GM19397 (cell line): ENCODE measurements around the gene ARHGAP15.

ENCODE experiments used
- ATAC-seq: cut with Tn5 transposase; IDR thresholded peaks from one replicate; pipeline ENCODE4 v1.9.1; 2021; ENCODE audit warnings: mild to moderate bottlenecking, moderate library complexity; ENCODE audit not compliant: unreplicated experiment

The ARHGAP15 gene

DNA sequence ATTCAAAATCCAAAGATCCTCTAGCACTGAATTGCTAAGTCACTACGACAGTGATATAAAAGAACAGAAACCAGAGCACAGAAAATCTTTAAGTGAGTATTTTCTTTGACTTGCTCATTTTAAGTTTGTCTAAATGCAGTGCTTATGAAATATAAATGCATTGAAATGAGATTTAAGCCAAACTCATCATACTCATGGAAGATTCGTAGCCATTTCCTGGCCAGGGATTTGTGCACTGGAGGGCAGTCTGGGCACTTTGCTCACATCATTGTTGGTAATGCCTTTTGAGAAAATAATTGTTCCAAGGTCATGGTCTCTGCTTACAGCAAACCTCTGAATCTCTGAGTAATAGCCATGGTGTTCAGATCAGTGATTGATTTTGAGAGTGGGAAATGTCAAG lies 307.7 kb downstream of the ARHGAP15 start:
- ATAC-seq = no peak

DNA sequence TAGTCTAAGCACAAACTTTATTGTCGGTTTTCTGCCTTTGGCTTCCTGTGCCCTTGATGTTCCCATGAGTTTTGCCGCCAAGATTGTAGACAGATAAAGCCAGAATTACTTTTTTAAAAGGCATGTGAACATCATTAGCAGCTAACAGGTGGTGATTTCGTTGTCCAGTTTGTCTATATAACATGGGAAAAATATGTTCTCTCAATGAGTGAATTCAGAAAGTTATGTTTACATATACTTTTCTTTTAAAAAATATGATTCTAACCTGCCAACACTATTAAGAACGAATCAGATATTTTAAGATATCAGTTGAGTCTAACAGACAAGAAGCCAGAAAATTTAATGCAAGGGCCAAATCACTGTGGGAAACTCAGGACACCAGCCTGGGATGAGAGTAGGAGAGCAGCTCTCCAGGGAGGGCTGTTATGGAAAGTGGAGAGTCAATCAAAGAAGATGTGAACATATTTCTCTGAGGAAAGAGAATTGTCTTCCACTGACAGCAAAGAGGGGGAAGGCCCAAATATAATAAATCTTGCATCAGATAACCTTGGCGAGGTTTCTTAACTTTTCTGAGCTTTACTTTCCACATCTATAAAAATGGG lies 311.3 kb downstream of the ARHGAP15 start:
- ATAC-seq = no peak

DNA sequence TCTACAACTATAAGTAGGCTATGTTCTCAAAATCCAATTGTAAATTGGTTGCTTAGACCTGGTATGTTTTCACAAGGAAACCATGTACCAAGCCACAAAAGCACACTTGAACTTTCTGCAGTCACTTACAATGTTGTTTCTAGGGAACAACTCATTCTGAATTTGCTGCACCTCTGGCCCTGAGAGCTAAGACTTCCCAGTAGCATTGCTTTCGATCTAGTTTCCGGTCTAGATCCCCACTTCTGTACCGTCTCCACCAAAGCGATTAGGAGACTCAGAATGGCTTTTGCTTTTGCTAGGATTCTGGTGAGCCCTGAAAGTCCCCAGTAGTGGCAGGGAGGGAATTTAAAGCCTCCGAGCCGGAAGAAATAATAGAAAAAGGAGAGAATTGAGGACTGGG lies 313.0 kb downstream of the ARHGAP15 start:
- ATAC-seq = no peak

DNA sequence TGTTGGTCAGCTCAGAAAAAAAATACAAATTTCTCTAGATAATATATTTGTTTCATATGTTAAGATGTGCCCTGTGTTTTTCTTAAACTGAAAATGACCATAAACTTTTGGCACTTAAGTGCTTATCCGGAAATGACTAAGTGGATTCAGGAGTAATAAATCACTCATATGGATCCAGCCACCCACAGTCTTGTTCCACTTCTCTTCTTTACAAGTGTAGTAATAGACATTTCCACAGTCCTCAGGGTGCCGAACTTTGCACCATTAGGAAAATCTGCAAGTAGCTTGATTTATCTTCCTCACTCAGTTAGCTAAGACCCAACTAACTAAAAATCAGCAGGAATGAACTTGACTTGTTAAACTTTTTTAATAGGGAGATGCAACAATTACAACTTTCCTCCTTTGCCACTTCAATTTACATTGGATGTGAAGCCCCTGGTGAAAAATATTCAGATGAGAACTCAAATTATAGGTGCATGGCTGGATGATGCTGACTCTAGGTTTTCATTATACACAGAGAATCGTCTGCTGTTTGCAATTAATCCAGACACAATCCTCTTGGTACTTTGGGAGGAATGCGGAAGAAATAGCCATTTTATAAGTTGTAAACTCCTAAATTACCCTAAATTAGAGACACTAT lies 322.5 kb downstream of the ARHGAP15 start:
- ATAC-seq = peak; percentile 82

DNA sequence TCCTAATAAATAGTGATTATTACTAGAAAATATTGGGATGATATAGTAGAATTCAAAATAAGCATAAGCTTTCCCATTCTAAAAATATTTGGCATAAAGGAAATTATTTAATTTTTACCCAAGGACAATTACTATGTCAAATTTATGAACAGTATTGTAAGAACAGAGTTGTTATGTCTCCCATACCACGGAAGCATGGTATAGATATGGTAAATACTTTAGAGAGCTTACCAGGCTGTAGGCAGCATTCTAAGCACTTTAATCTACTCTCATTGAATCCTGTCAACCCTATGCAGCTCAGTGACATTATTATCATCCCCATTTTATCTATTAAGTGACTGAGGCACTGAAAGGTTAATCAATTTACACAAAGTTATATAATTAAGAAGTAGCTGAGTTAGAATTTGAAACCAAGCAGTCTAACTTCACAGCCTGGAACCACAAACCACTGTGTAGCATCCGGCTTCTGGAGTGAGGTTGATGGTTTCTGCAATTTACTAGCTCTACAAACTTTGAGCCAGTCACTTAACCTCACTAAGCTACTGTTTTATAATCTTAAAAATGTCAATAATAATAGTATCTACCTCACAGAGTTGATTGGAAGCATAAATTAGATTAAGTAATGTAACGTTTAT lies 323.7 kb downstream of the ARHGAP15 start:
- peak; percentile 78 for ATAC-seq

DNA sequence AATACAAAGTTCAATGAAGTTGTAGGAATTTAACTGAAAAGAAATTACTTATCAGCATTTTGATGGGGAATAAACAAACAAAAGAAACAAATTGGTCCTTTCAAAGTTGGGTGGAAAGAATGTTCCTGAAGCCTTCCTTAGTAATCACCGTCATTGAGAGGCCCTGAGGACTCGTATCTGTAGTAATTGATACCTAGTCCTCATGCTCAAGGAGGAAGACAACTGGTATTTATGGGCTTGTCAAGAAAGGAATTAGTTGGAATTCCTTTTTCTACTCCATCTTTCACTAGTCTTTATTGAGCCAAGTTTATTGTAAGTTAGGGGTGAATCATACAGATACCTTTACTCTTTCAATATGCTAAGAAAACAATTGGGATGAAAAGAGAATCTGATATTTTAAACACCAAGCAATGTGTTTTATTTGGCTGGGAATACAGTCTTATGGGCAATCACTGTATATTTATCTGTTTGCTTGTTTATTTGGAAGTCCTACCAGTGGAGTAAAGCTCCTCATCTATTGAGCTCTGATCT lies 324.8 kb downstream of the ARHGAP15 start:
- no peak for ATAC-seq

DNA sequence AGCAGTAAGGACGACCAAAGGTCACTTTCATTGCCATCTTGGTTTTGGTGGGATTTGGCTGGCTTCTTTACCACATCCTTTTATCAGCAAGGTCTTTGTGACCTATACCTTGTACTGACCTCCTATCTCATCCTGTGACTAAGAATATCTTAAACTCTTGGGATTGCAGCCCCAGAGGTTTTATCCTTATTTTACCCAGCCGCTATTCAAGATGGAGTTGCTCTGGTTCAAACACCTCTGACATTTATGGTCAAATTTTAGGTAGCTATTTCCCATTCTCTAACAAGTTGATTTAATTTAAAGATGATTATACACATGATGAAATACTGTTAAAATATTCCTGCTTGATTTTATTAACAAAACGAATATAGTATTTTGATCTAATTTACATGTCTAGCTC lies 326.1 kb downstream of the ARHGAP15 start:
- no peak for ATAC-seq

DNA sequence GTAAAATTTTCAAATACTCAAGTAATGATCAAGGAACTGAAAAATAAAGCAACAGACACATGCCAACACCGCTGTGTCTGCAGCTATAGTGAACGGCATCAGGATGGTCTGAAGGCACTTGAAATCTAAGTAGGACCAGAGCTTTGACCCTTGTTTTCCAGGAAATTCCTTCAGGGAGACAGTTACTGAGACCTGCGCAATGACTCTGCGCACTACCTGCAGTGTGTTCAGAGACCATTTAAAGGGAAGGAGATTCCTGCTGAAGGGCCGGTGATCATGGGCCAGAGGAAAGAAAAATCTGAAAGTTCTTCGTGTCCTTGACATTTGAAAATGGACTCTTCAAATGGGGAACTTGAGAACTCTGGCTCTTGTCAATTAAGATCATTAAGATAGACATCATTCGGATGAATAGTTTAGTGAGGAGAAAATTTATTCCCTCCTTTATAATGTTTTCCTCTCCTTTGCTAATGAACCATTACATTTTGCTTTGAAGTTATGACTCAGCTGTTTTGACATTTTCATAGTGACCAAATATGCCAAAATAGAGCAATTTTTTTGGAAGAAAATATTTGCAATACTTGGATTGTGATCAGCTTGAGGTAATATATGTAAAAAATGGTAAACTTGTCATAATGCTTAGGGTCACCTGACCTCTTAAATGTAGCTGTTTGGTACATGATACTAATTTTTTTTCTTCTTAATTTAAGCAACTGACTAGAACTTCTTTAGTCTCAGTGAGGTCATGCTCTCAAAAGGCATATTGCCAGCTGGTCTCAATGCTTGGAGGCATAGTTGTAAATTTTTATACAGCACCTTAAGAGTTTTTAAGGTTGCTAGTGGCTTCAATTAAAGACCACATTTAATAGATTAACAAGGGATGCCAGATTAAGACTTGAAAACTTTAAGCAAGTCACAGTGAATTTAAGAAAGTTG lies 329.3 kb downstream of the ARHGAP15 start:
- no peak for ATAC-seq

DNA sequence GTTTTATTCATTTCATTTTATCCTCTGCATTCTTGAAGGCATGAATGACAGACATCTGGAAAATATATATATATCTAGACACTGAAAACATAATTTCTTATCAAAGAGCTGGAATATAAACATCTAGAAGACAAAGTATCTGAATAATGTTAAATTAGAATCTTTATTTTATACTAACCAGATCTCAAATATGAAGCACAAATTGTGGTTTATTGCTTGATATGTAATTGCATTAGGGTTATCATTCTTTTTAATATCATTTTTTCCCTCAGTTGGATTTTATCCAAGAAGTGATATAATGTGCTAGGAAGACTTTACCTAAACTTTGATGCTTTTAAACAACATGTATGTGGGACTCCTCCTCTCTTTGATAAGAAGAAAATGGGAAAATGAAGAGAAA lies 331.2 kb downstream of the ARHGAP15 start:
- no peak for ATAC-seq

DNA sequence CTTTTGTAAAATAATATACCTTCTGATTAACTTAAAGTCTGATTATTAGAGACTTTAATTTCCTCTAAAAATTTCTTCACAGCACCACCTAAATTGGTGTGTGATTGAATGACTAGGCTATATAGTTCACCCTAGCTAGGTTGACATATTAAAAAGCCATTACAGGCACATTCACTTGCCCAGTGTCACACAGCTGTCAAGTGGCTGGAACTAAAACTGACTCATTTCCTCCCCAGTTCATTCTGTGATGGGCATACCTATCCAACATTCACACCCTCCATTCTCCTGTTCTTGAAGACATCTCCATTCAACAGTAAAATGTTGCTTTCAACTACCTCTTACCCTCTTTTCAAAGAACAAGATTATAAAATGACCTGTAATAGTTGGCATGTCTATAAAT lies 334.5 kb downstream of the ARHGAP15 start:
- ATAC-seq = peak; percentile 61

DNA sequence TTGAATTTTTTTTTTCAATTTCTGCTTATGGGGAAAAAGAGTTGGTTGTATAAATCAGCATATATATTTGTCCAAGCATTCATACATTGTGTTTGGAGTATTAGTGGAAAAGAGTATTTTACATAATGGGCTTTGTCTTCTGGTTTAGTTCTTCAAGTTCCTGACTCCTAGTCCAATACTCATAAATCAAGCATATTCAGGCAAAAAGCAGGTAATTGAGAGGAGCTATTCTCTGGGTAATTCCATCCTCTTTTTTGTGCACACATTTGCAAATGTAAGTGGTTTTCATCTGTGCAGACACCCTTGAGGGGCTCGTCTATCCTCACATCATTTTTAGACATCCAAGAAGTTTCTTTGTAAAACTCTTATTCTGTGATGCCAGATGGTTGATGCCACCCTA lies 337.2 kb downstream of the ARHGAP15 start:
- ATAC-seq = no peak

DNA sequence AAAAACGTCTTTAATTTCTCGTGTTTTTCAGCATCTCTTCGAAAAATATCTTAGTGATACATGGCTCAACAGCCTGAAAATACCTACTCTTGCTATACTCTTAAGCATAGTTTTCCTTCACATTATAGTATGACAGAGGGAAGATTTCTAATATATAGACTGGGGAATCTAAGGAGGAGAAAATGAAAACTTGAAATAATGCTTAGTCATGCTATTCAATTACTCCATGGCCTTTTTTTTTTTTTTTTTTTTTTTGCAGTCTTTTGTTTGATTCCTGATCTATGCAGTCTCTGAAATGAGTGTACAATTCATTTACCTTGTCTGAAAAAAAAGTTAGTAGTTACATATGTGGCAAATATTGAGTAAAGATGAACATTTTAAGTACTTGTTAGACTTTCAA lies 337.8 kb downstream of the ARHGAP15 start:
- no peak for ATAC-seq

DNA sequence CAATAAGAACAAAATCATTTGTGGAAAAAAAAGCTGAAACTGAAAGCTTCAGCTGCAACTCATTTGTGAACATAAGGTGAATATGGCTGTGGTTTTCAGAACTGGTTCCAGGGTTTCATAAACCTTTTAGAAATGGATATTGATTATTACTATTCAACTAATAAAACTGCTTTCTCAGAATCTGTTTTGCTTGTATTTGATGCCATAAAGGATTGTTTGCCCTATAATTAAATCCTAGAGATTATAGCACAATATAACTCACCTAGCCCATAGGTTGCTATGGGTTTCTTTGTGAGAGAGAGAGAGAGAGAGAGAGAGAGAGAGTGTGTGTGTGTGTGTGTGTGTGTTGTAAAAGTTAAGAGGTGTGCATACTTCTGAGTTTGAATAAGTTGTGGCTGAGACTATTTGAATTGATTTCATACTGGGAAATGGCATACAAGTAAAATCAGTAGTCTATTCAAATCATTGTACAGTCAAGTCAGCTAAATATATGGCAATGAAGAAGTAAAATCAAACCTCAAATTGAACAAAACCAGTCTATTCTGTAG lies 339.2 kb downstream of the ARHGAP15 start:
- ATAC-seq = peak; percentile 54

DNA sequence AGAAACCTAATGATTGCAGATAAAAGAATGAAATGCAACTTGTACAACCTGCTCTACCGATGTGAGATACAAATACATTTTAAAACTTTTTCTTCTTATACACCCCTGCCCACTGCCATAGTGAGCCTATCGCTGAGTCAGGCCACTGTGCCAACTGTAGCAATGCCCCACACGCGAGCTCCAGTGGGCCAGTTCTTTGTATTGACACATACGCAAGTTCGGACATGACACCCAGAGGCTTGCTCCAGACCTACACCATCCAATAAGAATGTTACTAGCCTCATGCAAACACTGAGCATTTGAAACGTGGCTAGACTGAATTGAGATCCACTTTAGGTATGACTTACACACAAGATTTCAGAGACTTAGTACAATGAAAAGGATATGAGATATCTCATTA lies 340.1 kb downstream of the ARHGAP15 start:
- ATAC-seq = no peak

DNA sequence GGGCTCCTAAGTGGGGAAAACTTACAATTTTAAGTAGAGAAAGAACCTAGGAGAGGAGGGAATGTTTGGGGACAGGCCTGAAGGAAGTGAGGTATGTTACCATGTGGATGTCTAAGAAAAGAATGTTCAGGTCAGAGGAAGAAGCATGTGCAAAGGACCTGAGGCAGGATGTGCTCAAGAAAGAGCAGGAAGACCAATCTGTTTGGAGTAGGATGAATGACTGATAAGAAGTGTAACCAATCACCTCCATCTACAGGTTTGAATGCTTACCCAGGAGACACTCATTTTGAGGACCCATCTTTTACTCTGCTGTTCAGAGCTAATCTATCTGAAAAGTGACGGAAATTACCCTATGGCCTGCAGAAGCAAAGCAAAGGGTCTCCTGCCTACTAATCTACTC lies 342.3 kb downstream of the ARHGAP15 start:
- no peak for ATAC-seq

DNA sequence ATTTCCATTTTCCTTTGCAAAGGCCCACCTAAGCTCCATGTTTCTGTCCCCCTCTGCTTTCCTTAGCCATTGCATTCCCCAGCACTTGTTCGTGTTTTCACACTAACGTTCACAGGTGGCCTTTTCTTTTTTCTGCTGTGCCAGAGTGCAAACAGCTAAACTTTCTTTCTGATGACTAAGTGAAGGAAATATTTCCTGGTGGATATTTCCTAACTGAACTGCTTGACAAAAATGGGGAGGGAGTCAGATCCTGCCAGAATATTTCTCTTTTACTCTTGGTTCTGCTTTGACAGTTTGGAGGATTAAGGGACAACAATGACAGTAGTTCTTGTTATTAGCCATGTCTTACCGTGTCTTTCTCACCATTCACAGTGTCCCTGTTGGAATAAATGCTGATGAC lies 344.0 kb downstream of the ARHGAP15 start:
- ATAC-seq = no peak

DNA sequence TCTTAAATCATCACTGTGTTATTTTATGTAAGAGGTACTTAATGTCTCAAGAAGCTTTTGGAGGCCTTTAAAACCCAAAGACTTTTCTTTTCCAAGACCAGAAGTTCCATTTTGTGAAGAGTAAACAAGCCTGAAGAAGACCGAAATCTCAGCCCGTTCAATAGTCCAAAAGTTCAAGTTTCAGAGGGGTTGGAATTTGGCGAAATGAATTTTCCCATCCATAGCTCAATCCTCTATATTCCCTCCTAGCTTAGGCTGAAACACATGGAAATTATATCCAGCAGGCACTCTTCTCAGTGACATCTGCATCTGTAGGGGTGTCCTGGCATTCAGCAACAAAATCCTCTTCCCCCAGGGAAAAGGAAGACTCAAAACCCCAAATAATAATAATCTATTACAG lies 344.6 kb downstream of the ARHGAP15 start:
- no peak for ATAC-seq

DNA sequence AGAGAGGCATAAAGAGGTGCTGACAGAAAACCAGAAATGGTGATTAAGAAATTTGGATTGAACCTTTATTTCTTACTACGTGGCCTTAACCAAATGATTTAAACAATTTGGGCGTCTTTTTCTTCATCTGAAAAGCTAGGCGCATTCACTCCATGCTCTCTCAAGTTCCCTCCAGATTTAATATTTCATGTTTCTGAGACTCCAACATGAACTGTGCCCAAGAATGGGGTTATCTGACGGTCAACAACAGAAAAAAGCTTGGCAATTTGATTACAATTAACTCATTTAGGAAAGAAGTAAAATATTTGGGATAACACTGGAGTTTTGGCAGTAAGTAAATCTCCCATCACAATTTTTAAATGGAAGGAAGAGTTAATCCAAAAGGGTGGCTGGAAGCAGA lies 345.4 kb downstream of the ARHGAP15 start:
- no peak for ATAC-seq

DNA sequence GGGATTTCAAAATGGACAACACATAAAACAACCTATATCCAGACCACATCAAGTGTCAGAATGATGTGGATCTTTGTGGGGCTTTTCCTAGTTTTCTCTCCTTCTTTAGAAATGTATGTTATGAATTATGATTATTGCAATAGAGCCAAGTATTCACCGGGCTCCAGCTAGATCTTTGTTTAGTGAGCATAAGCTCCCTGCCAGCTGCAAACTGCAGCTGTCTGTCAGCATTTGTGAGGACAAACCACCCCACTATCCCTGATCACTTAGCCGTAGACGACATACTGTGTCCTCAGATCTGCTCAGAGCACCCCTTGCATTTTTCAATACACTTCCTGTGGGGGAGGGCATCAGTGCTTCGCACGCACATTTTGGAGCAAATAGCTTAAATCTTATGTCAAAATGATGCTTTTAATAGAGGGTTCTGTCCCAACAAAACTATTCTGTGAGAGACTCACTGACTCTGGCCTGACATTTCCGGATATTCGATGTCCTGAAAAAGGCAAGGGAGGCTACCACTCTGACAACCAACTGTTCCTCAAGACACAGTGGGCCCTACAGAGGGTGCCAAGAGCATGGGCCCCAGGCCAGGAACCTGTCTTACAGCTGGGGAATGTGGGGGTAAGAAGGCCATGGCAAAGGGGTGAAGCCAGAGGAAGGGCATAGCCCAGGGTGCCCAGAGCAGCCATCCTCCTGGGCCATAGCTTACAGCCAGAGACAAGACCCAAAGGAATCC lies 346.0 kb downstream of the ARHGAP15 start:
- no peak for ATAC-seq

DNA sequence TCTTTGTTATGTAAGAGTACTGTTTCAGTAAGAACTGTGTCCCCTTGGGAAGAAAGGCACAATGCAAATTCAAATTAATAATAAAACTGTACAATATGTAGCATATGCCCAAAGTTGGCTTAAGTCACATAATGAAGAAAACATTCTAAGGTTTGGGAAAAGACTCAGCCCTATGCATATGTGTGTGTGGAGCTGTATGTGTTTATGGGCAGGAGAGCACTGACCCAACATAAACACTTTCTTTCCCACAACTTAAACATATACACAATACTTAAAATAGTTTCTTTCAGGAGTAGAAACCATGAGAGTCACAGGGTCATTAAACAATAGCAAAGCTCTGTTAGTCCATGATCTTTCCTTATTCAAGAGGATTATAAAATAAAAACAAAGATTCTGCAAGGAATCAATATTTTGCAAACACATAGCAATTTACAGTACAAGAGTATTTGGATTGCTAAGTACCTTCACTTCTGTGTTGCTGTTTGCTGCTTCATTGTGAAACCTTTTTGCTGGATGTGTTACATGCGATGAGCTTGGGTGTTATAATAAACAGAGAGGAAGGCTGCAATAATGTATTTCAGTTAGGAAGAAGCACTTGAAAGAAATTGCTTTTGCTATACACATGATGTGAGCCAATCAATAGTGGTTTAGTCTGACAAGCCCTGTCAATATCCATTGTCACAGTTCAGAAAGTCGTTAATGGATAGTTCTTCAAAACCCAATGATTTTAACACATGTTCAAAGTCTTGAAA lies 347.3 kb downstream of the ARHGAP15 start:
- no peak for ATAC-seq
